Measurements from ENCODE around the gene KIF22.
"Not testable (repeated sequence)": the region's sequence is repeated elsewhere in the genome, so short reads cannot be mapped to it uniquely, and the experiment has no call there.

The KIF22 gene

GRCh38 chr16:29815793-29816693, 25.5 kb downstream of the KIF22 start, which contains the start of gene PAGR1:
TSS of gene PAGR1 (plus strand) at chr16:29816152. CDS start at chr16:29816526, 374 bp downstream.
- peak; percentile 97 for DNase-seq

GRCh38 chr16:29816694-29817441, 26.3 kb downstream of the KIF22 start:
- peak; percentile 58 for DNase-seq

- no peak for DNase-seq
These were observed 27.5 kb downstream of the KIF22 start for GRCh38 chr16:29818082-29818481.

- no peak for DNase-seq
These were observed 29.0 kb downstream of the KIF22 start for GRCh38 chr16:29819506-29819905.

- peak; percentile 36 for DNase-seq
These were observed 29.7 kb downstream of the KIF22 start, which contains the start of gene MVP for GRCh38 chr16:29820271-29820701. TSS of gene MVP (plus strand) at chr16:29820462. CDS start at chr16:29830550, 10,088 bp downstream.

GRCh38 chr16:29820730-29821642, 30.4 kb downstream of the KIF22 start:
- peak; percentile 42 for DNase-seq

- DNase-seq, result no peak
These were observed 31.1 kb downstream of the KIF22 start for GRCh38 chr16:29821643-29822115.

- DNase-seq, result no peak
These were observed 34.1 kb downstream of the KIF22 start for GRCh38 chr16:29824589-29825144.

- DNase-seq, result peak; percentile 52
These were observed 34.8 kb downstream of the KIF22 start for GRCh38 chr16:29825145-29826044.

- no peak for DNase-seq
These were observed 35.8 kb downstream of the KIF22 start for GRCh38 chr16:29826342-29826695.

GRCh38 chr16:29830774-29831173, 40.2 kb downstream of the KIF22 start:
- DNase-seq, result no peak

GRCh38 chr16:29831490-29831889, 40.9 kb downstream of the KIF22 start:
- DNase-seq, result no peak

- not testable (repeated sequence) for DNase-seq
These were observed 42.7 kb downstream of the KIF22 start for GRCh38 chr16:29833219-29833618.

- DNase-seq, result no peak
These were observed 43.5 kb downstream of the KIF22 start for GRCh38 chr16:29834079-29834478.

- DNase-seq, result no peak
These were observed 45.4 kb downstream of the KIF22 start for GRCh38 chr16:29835926-29836325.

GRCh38 chr16:29836623-29837022, 46.1 kb downstream of the KIF22 start:
- DNase-seq, result no peak

- no peak for DNase-seq
These were observed 47.3 kb downstream of the KIF22 start for GRCh38 chr16:29837841-29838240.

- DNase-seq, result no peak
These were observed 49.3 kb downstream of the KIF22 start for GRCh38 chr16:29839822-29840221.

GRCh38 chr16:29840240-29840639, 49.7 kb downstream of the KIF22 start:
- no peak for DNase-seq

- no peak for DNase-seq
These were observed 51.1 kb downstream of the KIF22 start for GRCh38 chr16:29841631-29842030.

GRCh38 chr16:29842732-29843346, 52.3 kb downstream of the KIF22 start:
- no peak for DNase-seq
